ENCODE data around the gene PROM1.

The PROM1 gene

GRCh38 chr4:16083241-16084191 is at the start of gene PROM1:
Gene PROM1, minus strand, starts transcription at chr4:16084023. Its CDS starts 8,117 bp downstream, at chr4:16075906.
- no peak within 1 kb of the TSS for H3K4me3 ChIP-seq (ENCODE audit: control insufficient read depth, low read depth, low read length)
- no peak for TF ChIP-seq CTCF (conservative IDR thresholded peaks at IDR 0.05; ENCODE audit: control insufficient read depth, insufficient read depth, low read depth, low read length)
- no peak for DNase-seq (ENCODE audit: low read depth)

GRCh38 chr4:16133406-16133805 is 49.6 kb upstream of the PROM1 start:
- no peak for TF ChIP-seq CTCF (conservative IDR thresholded peaks at IDR 0.05; ENCODE audit: control insufficient read depth, insufficient read depth, low read depth, low read length)
- no peak overlapping the region for H3K4me3 ChIP-seq (ENCODE audit: control insufficient read depth, low read depth, low read length)
- no peak for DNase-seq (ENCODE audit: low read depth)

- no peak overlapping the region for H3K4me3 ChIP-seq (ENCODE audit: control insufficient read depth, low read depth, low read length)
- DNase-seq (ENCODE audit: low read depth) = no peak
- TF ChIP-seq CTCF (conservative IDR thresholded peaks at IDR 0.05; ENCODE audit: control insufficient read depth, insufficient read depth, low read depth, low read length) = no peak
Observed at GRCh38 chr4:16131293-16131692, 47.5 kb upstream of the PROM1 start.

- no peak overlapping the region for H3K4me3 ChIP-seq (ENCODE audit: control insufficient read depth, low read depth, low read length)
- DNase-seq (ENCODE audit: low read depth) = no peak
- no peak for TF ChIP-seq CTCF (conservative IDR thresholded peaks at IDR 0.05; ENCODE audit: control insufficient read depth, insufficient read depth, low read depth, low read length)
Observed at GRCh38 chr4:16129336-16129735, 45.5 kb upstream of the PROM1 start.

- no peak for TF ChIP-seq CTCF (conservative IDR thresholded peaks at IDR 0.05; ENCODE audit: control insufficient read depth, insufficient read depth, low read depth, low read length)
- DNase-seq (ENCODE audit: low read depth) = no peak
- H3K4me3 ChIP-seq (ENCODE audit: control insufficient read depth, low read depth, low read length) = no peak overlapping the region
Observed at GRCh38 chr4:16126714-16127113, 42.9 kb upstream of the PROM1 start.

GRCh38 chr4:16125571-16126445 is 42.0 kb upstream of the PROM1 start:
- H3K4me3 ChIP-seq (ENCODE audit: control insufficient read depth, low read depth, low read length) = no peak overlapping the region
- no peak for DNase-seq (ENCODE audit: low read depth)
- no peak for TF ChIP-seq CTCF (conservative IDR thresholded peaks at IDR 0.05; ENCODE audit: control insufficient read depth, insufficient read depth, low read depth, low read length)

All from fibroblast of mammary gland (primary cell).